ENCODE measurements around the gene CLMP. TPM values are rescaled to one million over a fixed set of nuclear protein-coding genes. Genes with fewer than 3 reads are reported as not detected.

The CLMP gene
- total RNA-seq, 1 donor from 2014 or later: 34.5 TPM

- peak; percentile 93 for DNase-seq (ENCODE audit: low read depth)
- TF ChIP-seq CTCF (IDR thresholded peaks at IDR 0.05; ENCODE audit: insufficient read depth, low read length, severe bottlenecking): no peak
- Histone ChIP-seq H3K27me3 (ENCODE audit: control insufficient read depth, insufficient read depth, low read length) (no peaks in the 10 kb centered on the region), H3K4me3 (ENCODE audit: low read depth, low read length) (no peak overlapping the region), H3K36me3 (ENCODE audit: control insufficient read depth, insufficient read depth, low read length) (peaks cover 3% of the 10 kb centered on the region)
- no peak for FAIRE-seq
Measured at GRCh38 chr11:123174196-123175183, 20.6 kb downstream of the CLMP start.

- no peak for FAIRE-seq
Measured at GRCh38 chr11:123173856-123174186, 21.2 kb downstream of the CLMP start.

GRCh38 chr11:123173040-123173855 lies 21.8 kb downstream of the CLMP start:
- DNase-seq (ENCODE audit: low read depth) (peak; percentile 98), FAIRE-seq (no peak)
- H3K36me3 ChIP-seq (ENCODE audit: control insufficient read depth, insufficient read depth, low read length): peaks cover 2% of the 10 kb centered on the region
- no peak for TF ChIP-seq CTCF (IDR thresholded peaks at IDR 0.05; ENCODE audit: insufficient read depth, low read length, severe bottlenecking)
- H3K4me3 ChIP-seq (ENCODE audit: low read depth, low read length): no peak overlapping the region
- H3K27me3 ChIP-seq (ENCODE audit: control insufficient read depth, insufficient read depth, low read length): no peaks in the 10 kb centered on the region

More at GRCh38 chr11:123173856-123174186, 21.2 kb downstream of the CLMP start:
- H3K27me3 ChIP-seq (ENCODE audit: control insufficient read depth, insufficient read depth, low read length): no peaks in the 10 kb centered on the region
- no peak overlapping the region for H3K4me3 ChIP-seq (ENCODE audit: low read depth, low read length)
- DNase-seq (ENCODE audit: low read depth): no peak
- no peak for TF ChIP-seq CTCF (IDR thresholded peaks at IDR 0.05; ENCODE audit: insufficient read depth, low read length, severe bottlenecking)
- peaks cover 2% of the 10 kb centered on the region for H3K36me3 ChIP-seq (ENCODE audit: control insufficient read depth, insufficient read depth, low read length)

DNA sequence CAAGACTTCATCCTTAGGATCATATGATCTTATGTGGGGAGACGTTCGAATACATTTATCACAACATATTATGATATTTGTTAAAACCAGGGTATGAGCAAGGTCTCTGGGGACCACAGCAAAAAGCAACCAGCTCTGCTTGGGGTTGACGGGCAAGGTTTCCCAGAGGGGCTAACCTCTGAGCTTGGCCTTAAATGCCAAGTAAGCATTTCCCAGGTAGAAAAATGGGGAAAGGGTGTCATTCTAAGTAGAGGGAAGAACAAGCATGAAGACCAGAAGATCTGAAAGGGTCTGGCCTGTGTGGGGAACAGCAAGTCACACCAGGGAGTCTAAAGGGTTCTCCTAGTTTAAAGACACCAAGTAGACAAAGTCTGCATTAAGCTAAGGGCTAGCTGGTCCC lies 24.1 kb downstream of the CLMP start:
- Histone ChIP-seq H3K36me3 (ENCODE audit: control insufficient read depth, insufficient read depth, low read length) (peaks cover 2% of the 10 kb centered on the region), H3K27me3 (ENCODE audit: control insufficient read depth, insufficient read depth, low read length) (no peaks in the 10 kb centered on the region), H3K4me3 (ENCODE audit: low read depth, low read length) (no peak overlapping the region)
- DNase-seq (ENCODE audit: low read depth) (no peak), FAIRE-seq (no peak)
- TF ChIP-seq CTCF (IDR thresholded peaks at IDR 0.05; ENCODE audit: insufficient read depth, low read length, severe bottlenecking): no peak

GRCh38 chr11:123169821-123170220 lies 25.2 kb downstream of the CLMP start:
- Histone ChIP-seq H3K27me3 (ENCODE audit: control insufficient read depth, insufficient read depth, low read length) (no peaks in the 10 kb centered on the region), H3K36me3 (ENCODE audit: control insufficient read depth, insufficient read depth, low read length) (peaks cover 2% of the 10 kb centered on the region), H3K4me3 (ENCODE audit: low read depth, low read length) (no peak overlapping the region)
- no peak for FAIRE-seq
- no peak for TF ChIP-seq CTCF (IDR thresholded peaks at IDR 0.05; ENCODE audit: insufficient read depth, low read length, severe bottlenecking)
- no peak for DNase-seq (ENCODE audit: low read depth)
